GM18909 (cell line): ENCODE results near the gene MUC4.
"Not testable (repeated sequence)": the region's sequence is repeated elsewhere in the genome, so short reads cannot be mapped to it uniquely, and the experiment has no call there.

Source experiments
- ATAC-seq: cut with Tn5 transposase; IDR thresholded peaks from one replicate; pipeline ENCODE4 v1.9.1; 2021; ENCODE audit warnings: mild to moderate bottlenecking; ENCODE audit not compliant: unreplicated experiment, poor library complexity

MUC4 gene

GRCh38 chr3:195725916-195726740 lies 85.6 kb downstream of the MUC4 start:
- not testable (repeated sequence) for ATAC-seq

DNA sequence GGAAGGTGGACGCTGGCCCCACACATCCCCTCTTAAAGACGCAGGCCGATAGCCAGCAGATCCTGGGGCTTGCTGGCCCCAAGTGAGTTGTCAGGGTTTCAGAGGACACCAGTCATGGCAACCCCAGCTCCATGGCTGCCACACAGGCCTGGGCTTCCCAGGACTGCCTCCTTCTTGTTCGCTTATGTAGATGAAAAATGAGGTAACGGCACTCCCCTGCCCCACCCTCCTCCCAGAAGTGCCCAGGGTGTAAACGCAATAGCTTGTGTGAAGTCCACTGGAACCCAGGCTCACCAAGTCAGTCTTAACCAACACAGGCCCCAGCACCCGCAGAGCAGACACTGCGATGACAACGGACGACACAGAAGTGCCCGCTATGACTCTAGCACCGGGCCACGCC lies 87.4 kb downstream of the MUC4 start:
- not testable (repeated sequence) for ATAC-seq

DNA sequence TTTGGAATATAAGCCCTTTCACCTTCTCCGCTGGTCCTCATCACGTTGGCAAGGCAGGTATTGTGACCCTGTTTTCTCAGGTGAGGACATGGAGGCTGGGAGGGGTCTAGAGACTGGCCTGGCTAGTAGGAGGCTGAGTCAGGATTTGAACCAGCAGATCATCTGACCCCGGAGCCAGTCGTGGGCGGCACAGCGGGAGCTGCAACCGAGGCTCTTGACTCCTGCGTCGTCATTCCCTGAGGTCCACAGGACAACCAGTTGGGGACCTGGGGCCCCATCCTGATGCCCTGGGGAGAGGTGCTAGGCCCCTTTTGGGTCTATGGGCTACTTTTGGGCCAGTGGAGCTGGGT lies 88.8 kb downstream of the MUC4 start:
- not testable (repeated sequence) for ATAC-seq

- not testable (repeated sequence) for ATAC-seq
Measured at GRCh38 chr3:195722139-195722995, 89.4 kb downstream of the MUC4 start.

- not testable (repeated sequence) for ATAC-seq
Measured at GRCh38 chr3:195720831-195721506, 90.8 kb downstream of the MUC4 start, which contains the start of gene MUC20. MUC20 (plus strand) TSS chr3:195720978; CDS start chr3:195721008, 30 bp downstream.

DNA sequence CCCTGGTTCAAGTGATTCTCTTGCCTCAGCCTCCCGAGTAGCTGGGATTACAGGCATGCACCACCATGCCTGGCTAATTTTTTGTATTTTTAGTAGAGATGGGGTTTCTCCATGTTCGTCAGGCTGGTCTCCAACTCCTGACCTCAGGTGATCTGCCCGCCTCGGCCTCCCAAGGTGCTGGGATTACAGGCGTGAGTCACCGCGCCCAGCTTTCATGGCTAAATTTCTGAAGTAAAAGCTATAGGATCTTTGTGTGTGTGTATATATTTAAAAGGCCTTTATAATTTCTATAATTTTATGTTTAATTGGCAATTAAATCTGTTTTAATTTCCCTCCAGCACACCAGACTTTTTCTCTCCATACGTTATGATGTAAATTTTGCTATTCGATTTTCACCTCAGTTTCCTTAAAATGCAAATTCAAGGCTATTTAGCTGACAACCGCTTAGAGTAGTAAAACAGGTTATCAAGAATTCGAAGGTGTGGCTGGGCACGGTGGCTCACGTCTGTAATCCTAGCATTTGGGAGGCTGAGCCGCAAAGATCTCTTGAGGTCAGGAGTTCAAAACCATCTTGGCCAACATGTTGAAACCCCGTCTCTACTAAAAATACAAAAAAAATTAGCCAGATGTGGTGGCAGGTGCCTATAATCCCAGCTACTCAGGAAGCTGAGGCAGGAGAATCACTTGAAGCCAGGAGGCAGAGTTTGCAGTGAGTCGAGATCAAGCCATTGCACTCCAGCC lies 92.0 kb downstream of the MUC4 start:
- ATAC-seq, result not testable (repeated sequence)

GRCh38 chr3:195718477-195718984 lies 93.2 kb downstream of the MUC4 start:
- no peak for ATAC-seq

- no peak for ATAC-seq
Measured at GRCh38 chr3:195717852-195718476, 93.8 kb downstream of the MUC4 start.

DNA sequence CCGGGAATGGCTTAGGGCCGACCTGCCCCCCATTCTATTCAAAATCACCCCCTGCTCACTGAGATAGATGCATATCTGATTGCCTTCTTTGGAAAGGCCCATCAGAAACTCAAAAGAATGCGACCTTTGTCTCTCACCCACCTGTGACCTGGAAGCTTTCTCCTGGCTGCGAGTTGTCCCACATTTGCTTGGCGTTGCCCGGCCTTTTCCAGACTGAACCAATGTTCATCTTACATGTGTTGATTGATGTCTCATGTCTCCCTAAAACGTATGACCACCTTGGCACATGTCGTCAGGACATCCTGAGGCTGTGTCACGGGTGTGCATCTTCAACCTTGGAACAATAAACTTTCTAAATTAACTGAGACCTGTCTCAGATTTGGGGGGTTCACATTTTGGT lies 94.3 kb downstream of the MUC4 start:
- ATAC-seq, result no peak

DNA sequence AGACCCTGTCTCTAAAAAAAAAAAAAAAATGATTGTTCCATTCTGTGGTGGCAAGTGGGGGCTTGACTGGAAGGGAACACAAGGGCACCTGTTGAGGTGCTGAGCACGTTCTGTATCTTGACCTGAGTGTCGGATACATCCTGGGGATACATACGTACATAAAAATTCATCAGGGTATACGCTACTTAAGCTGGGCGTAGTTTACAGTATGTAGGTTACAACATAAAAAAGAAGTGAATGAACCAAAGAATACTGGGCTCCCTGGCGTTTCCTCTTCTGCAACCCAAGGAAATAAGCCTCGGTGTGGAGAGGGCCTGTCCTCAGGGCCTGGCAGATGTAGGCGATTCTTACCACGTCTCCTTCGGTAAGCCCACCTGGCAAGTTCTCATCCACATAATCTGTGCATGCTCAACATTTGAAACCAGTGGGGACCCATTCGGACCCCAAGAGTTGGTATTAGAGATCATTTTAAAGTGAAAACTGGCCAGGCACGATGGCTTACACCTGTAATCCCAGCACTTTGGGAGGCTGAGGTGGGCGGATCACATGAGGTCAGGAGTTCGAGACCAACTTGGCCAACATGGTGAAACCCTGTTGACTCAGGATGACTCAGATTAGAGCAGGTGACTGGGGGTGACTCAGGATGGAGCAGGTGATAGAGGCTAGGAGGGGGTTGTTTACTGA lies 96.0 kb downstream of the MUC4 start:
- no peak for ATAC-seq

DNA sequence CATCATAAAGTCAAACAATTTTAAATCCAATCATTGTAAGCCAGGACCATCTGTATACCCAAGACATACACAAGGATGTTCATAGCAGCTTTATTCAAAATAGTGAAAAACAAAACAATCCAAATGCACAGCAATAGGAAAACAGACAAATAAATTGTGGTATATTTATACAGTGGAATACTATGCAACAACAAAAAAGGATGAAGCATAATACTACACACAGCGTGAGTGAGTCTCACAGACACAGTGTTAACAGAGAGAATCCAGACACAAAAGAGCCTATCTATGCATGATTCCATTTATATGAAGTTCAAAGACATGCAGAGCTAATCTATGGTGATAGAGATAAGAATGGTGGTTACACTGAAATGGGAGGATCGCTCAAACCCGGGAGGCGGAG lies 96.6 kb downstream of the MUC4 start:
- ATAC-seq, result no peak

DNA sequence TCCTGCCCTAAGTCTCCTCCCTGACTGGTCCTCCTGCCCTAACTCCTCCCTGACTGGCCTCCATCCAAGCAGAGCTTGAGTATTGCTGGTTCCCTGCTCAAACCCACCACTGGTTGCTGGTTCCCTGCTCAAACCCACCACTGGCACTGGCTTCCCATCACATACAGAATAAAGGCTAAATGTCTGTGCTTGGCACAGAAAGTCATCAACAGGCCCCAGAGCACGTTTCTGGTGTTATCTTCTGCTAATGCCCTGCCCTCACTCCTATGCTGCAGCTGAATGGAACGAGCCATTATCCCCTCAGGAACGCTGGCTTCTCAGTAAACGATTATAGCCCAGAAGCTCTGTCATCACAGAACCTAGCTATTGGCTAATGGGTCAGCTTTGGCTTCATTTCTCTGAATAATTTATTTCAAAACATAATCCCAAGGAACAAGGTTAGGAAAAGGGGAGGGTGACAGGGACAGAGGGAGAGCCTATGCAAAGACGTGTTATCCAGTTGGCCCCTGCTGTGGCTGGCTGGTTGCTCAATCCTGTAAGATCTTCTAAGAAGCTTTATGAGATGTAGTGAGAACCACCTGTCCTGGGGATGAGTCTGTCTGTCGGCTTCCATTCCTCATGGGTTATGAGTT lies 97.2 kb downstream of the MUC4 start:
- no peak for ATAC-seq

- not testable (repeated sequence) for ATAC-seq
Measured at GRCh38 chr3:195713150-195713549, 98.6 kb downstream of the MUC4 start.

- ATAC-seq, result not testable (repeated sequence)
Measured at GRCh38 chr3:195712535-195712910, 99.2 kb downstream of the MUC4 start.

GRCh38 chr3:195711813-195712534 lies 99.8 kb downstream of the MUC4 start:
- ATAC-seq, result no peak

DNA sequence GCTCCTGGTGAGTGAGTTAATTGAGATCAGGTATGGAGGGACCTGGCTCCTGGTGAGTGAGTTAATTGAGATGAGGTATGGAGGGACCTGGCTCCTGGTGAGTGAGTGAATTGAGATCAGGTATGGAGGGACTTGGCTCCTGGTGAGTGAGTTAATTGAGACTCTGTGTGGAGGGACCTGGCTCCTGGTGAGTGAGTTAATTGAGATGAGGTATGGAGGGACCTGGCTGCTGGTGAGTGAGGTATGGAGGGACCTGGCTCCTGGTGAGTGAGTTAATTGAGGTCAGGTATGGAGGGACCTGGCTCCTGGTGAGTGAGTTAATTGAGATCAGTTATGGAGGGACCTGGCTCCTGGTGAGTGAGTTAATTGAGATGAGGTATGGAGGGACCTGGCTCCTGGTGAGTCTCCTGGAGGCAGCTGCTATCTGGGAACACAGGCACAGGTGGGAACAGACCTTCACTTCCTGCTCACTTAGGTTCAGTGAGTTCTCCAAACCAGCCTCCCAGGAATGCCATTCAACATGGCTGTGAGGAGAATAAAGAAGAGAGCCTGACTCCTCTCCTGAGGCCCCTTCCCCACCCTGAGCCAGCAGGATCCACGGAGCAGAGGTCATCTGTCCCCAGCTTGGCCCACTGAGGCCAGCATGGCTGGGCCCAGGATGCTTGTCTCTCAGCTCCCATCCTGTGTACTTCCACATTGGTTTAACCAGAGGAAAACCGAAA lies 100.5 kb downstream of the MUC4 start:
- not testable (repeated sequence) for ATAC-seq
